K562 (cell line): ENCODE results near the gene SNX27. TPM values are rescaled to one million over a fixed set of nuclear protein-coding genes. Genes with fewer than 3 reads are reported as not detected.

Experiments
- ATAC-seq: fragments of 200-7000 bp; cut with Tn5 transposase; 3 replicates; pipeline ENCODE4 v1.9.1; 2020; ENCODE audit warnings: moderate library complexity
- BruUV-seq: library from RNA; stranded (reverse); fragments of 400-500 nt; replicated peaks from 2 replicates; lab custom pipeline; 2021; lab: Mats Ljungman, UMichigan
- CTCF ChIA-PET: fragments of 300-600 bp; formaldehyde crosslinking; extraction: SDS; loops from one replicate; lab custom pipeline; 2021; ENCODE audit warnings: low intra/inter-chr PET ratio; lab: Yijun Ruan, JAX
- POLR2A ChIA-PET: fragments of 300-600, 350-650 bp; sonication (Branson Sonifier 250); formaldehyde crosslinking; extraction: SDS; loops from one replicate; lab custom pipeline; 2021; ENCODE audit warnings: antibody characterized with exemption, inconsistent platforms; lab: Yijun Ruan, JAX
- DNase-seq, 4 experiments: peaks; one replicate each; pipeline versions ENCODE4 v3.0.0 to v3.0.0-alpha.2; 2011 to 2018; ENCODE audit warnings: low spot score in 3 of 4, mixed read lengths in 3 of 4; ENCODE audit errors: extremely low read depth in 1 of 4
- FAIRE-seq: peaks from 2 replicates; lab custom pipeline; 2011; peaks lifted over from hg19 to GRCh38; lab: Jason Lieb, UNC
- H2AFZ ChIP-seq: 2 replicates; pipeline ENCODE4 v1.6.0; 2011; ENCODE audit warnings: low read depth, low read length, control low read depth, inconsistent platforms
- H3K27ac ChIP-seq: fragments of 200-600 bp; 3 replicates; pipeline ENCODE4 v1.8.0; 2011; ENCODE audit warnings: low read depth, mild to moderate bottlenecking, control low read depth, inconsistent platforms, low read length, moderate library complexity, mixed read lengths; ENCODE audit errors: extremely low read depth
- H3K27me3 ChIP-seq, 2 experiments: fragments of 300-600 bp in 1 of 2; 2 replicates in 1 of 2; 3 replicates in 1 of 2; pipeline versions ENCODE4 v1.6.0 to v1.8.0; 2011; ENCODE audit warnings: inconsistent platforms in 2 of 2, low read length in 2 of 2, mild to moderate bottlenecking in 1 of 2, mixed read lengths in 1 of 2, moderate library complexity in 1 of 2; ENCODE audit not compliant: control insufficient read depth in 2 of 2, insufficient read depth in 2 of 2
- H3K36me3 ChIP-seq: fragments of 300-600 bp; 3 replicates; pipeline ENCODE4 v1.8.0; 2011; ENCODE audit warnings: mild to moderate bottlenecking, low read length, inconsistent platforms; ENCODE audit not compliant: control insufficient read depth, insufficient read depth
- H3K4me1 ChIP-seq, 2 experiments: fragments of 200-600 bp in 1 of 2; replicated peaks in 1 of 2; 2 replicates in 1 of 2; 3 replicates in 1 of 2; pipeline versions ENCODE4 v1.5.1 to v1.8.0; 2011; ENCODE audit warnings: inconsistent platforms in 2 of 2, low read length in 2 of 2, mild to moderate bottlenecking in 1 of 2, mixed read lengths in 1 of 2, moderate library complexity in 1 of 2; ENCODE audit not compliant: control insufficient read depth in 2 of 2, insufficient read depth in 2 of 2
- H3K4me2 ChIP-seq: 2 replicates; pipeline ENCODE4 v1.6.1; 2011; ENCODE audit warnings: low read length, control low read depth, inconsistent platforms, mixed read lengths; ENCODE audit not compliant: insufficient read depth
- H3K4me3 ChIP-seq: fragments of 200-600 bp; sonication (generic), shearing (Covaris generic); 2 replicates; pipeline ENCODE4 v1.5.1; 2016; ENCODE audit warnings: control low read depth, inconsistent platforms
- H3K79me2 ChIP-seq: fragments of 200-600 bp; 3 replicates; pipeline ENCODE4 v1.8.0; 2011; ENCODE audit warnings: low read length, inconsistent platforms; ENCODE audit not compliant: control insufficient read depth, insufficient read depth
- H3K9ac ChIP-seq, 2 experiments: 2 replicates each; pipeline versions ENCODE4 v1.6.0 to v1.6.1; 2011; ENCODE audit warnings: low read depth in 2 of 2, low read length in 2 of 2, control low read depth in 1 of 2, inconsistent platforms in 1 of 2, mild to moderate bottlenecking in 1 of 2, mixed read lengths in 1 of 2; ENCODE audit not compliant: insufficient read depth in 1 of 2
- H3K9me1 ChIP-seq: one replicate; pipeline ENCODE4 v1.6.0; 2011; ENCODE audit warnings: inconsistent platforms, mild to moderate bottlenecking, low read length, moderate library complexity; ENCODE audit not compliant: control insufficient read depth, insufficient read depth
- H3K9me3 ChIP-seq: replicated peaks from 2 replicates; pipeline ENCODE4 v1.5.1; 2011; ENCODE audit warnings: low read depth, low read length, inconsistent platforms; ENCODE audit not compliant: control insufficient read depth, insufficient read depth
- H4K20me1 ChIP-seq: replicated peaks from 2 replicates; pipeline ENCODE4 v1.6.1; 2011; ENCODE audit warnings: low read length, inconsistent platforms, mixed read lengths; ENCODE audit not compliant: control insufficient read depth, insufficient read depth
- CBX8 ChIP-seq: fragments of 200-600 bp; sonication (generic); IDR thresholded peaks from 2 replicates; pipeline ENCODE4 v1.6.1; 2012; ENCODE audit warnings: borderline replicate concordance, mixed run types, low read depth, mild to moderate bottlenecking, moderate library complexity, mixed read lengths, low read length, control low read depth, inconsistent platforms; ENCODE audit not compliant: poor library complexity, severe bottlenecking; ENCODE audit errors: extremely low read depth
- ESRRA ChIP-seq: fragments of 450-650 bp; IDR thresholded peaks from 2 replicates; pipeline ENCODE4 v1.6.1; 2014; ENCODE audit warnings: low read depth, mild to moderate bottlenecking, moderate library complexity, borderline replicate concordance
- ID3 ChIP-seq, 2 experiments: fragments of 250-450 bp in 1 of 2; fragments of 450-650 bp in 1 of 2; sonication (Bioruptor Pico) in 1 of 2; IDR thresholded peaks; 2 replicates each; pipeline versions ENCODE4 v1.6.1 to v1.8.0; 2016 to 2021; ENCODE audit warnings: mild to moderate bottlenecking in 2 of 2, moderate library complexity in 2 of 2, missing compliant biosample characterization in 1 of 2, missing genetic modification characterization in 1 of 2
- MAX ChIP-seq: sonication (generic); formaldehyde crosslinking; IDR thresholded peaks from 2 replicates; pipeline ENCODE4 v1.9.0; 2022; ENCODE audit warnings: mild to moderate bottlenecking, missing genetic modification reagents
- NR3C1 ChIP-seq: sonication (generic); formaldehyde crosslinking; IDR thresholded peaks from 2 replicates; pipeline ENCODE4 v1.8.1; 2022; ENCODE audit warnings: missing genetic modification reagents
- POU5F1 ChIP-seq: fragments of 150-350 bp; IDR thresholded peaks from 2 replicates; pipeline ENCODE4 v1.6.1; 2014; ENCODE audit warnings: borderline replicate concordance, low read length, low read depth, mild to moderate bottlenecking; ENCODE audit not compliant: partially characterized antibody
- TCF7L2 ChIP-seq: fragments of 150-350 bp; IDR thresholded peaks from 2 replicates; pipeline ENCODE4 v1.6.1; 2016; ENCODE audit warnings: low read depth, mild to moderate bottlenecking, low read length, moderate library complexity
- ZBTB12 ChIP-seq: fragments of 250-450 bp; sonication (Bioruptor Pico); IDR thresholded peaks from 2 replicates; pipeline ENCODE4 v1.4.0; 2020
- WGBS: fragments of 100-300 bp; shearing (Covaris generic); methylation state at CpG from one replicate; pipeline ENCODE4 v1.1.6; 2016; ENCODE audit warnings: low coverage, mixed read lengths; ENCODE audit not compliant: insufficient coverage; ENCODE audit errors: missing lambda C conversion rate; 5-methylcytosine and 5-hydroxymethylcytosine counted together
- in situ Hi-C: fragments of 300-500 bp; cut with MboI; formaldehyde crosslinking; loops from 4 replicates; pipeline ENCODE4 v1.15.0; 2018; ENCODE audit warnings: inconsistent platforms, mixed read lengths
- intact Hi-C: fragments of 100-400 bp; cut with micrococcal nuclease; formaldehyde crosslinking; loops from 2 replicates; pipeline ENCODE4 v1.14.2; 2022
- polyA plus RNA-seq, 8 experiments: library from polyadenylated mRNA; depleted of rRNA in 4 of 8; stranded (reverse) in 5 of 8; unstranded in 3 of 8; fragments of >200 nt; fragmentation: Nextera tagmentation in 2 of 8; fragmentation: Illumina TruSeq in 1 of 8; extraction: Ambion mirVana in 2 of 8; extraction: Trizol in 1 of 8; gene quantifications; 2 replicates each; pipeline versions ENCODE4 v1.2.1 to v1.2.3, GENCODE V29; 2011 to 2014; ENCODE audit warnings: inconsistent platforms in 1 of 8, missing spikeins in 1 of 8
- total RNA-seq, 7 experiments: library from RNA; depleted of rRNA in 6 of 7; stranded (reverse); fragments of >200 nt in 6 of 7; fragmentation: Illumina TruSeq in 2 of 7; extraction: Trizol in 2 of 7; gene quantifications; 2 replicates each; pipeline versions ENCODE4 v1.2.1 to v1.2.3, GENCODE V29; 2011 to 2021; ENCODE audit warnings: low replicate concordance in 1 of 7

SNX27 gene
- total and polyA plus RNA-seq, 9 of the 15 experiments (the other 6 are each of a cell fraction or from before 2014, with no cell fraction given): 4.5 to 18.7 (median 10.1) TPM

GRCh38 chr1:151705146-151705545 is 93.3 kb downstream of the SNX27 start (continued):
- no peak for TF ChIP-seq ESRRA

GRCh38 chr1:151705753-151706463 is 94.1 kb downstream of the SNX27 start:
- intact Hi-C loops (no loop called here), in situ Hi-C loops (no loop called here)
- 3% methylated on average over 11 of the region's 11 CpGs for WGBS
- DNase-seq: peak; percentile 41 to 72 (median 54)
- no peaks in the 10 kb centered on the region for H3K36me3 ChIP-seq
- ChIA-PET CTCF (no interaction called here), POLR2A (interaction anchor here (0.6 to 0.7 kb wide), 2 partner anchors 99 to 251 kb away, joined by 3 read pairs; no protein-coding TSS in a partner anchor)
- H3K9me3 ChIP-seq: no peaks in the 10 kb centered on the region; the same call in 1 of the 2 replicates
- no peaks in the 10 kb centered on the region for H3K9me1 ChIP-seq
- ATAC-seq: peak; percentile 59
- H3K27me3 ChIP-seq: peaks cover 0 to 24% of the 10 kb centered on the region in 2 experiments; a peak in 2 of 5 replicates
- no peak overlapping the region for H3K4me2 ChIP-seq
- H3K9ac ChIP-seq: no peak overlapping the region
- no TSS peak for BruUV-seq
- no peaks in the 10 kb centered on the region for H3K79me2 ChIP-seq
- no peak for FAIRE-seq
- no peak overlapping the region for H3K4me3 ChIP-seq
- H4K20me1 ChIP-seq: peaks cover 18% of the 10 kb centered on the region
- peaks cover 0 to 13% of the 10 kb centered on the region in 2 experiments; a peak in 2 of 5 replicates for H3K4me1 ChIP-seq
- H3K27ac ChIP-seq: no peak overlapping the region
- no peak overlapping the region for H2AFZ ChIP-seq
- TF ChIP-seq TCF7L2: no peak
- no peak for TF ChIP-seq POU5F1
- TF ChIP-seq MAX (CRISPR knock-in tag): peak; percentile 46; the same call in 1 of the 2 replicates
- TF ChIP-seq CBX8: no peak
- TF ChIP-seq ID3 (CRISPR knock-in tag; IDR thresholded peaks at IDR 0.05): no peak
- no peak for TF ChIP-seq ID3 (tag; IDR thresholded peaks at IDR 0.05)
- no peak for TF ChIP-seq NR3C1 (CRISPR knock-in tag)
- TF ChIP-seq ZBTB12 (CRISPR knock-in tag): no peak
